Liver (tissue), 9 donors: ENCODE results near the gene GMPR. TPM values are rescaled to one million over a fixed set of nuclear protein-coding genes. Genes with fewer than 3 reads are reported as not detected.

ENCODE experiments used
- DNase-seq: peaks from one replicate; pipeline ENCODE4 v3.0.0-alpha.2; 2017; ENCODE audit warnings: low spot score
- H3K27ac ChIP-seq, 2 donors: one replicate each; pipeline ENCODE4 v1.7.0; 2013; ENCODE audit warnings: inconsistent platforms in 2 of 2, low read length in 2 of 2, control low read depth in 1 of 2, low read depth in 1 of 2, mild to moderate bottlenecking in 1 of 2
- H3K27me3 ChIP-seq, 4 donors: one replicate each; pipeline versions ENCODE4 v1.6.1 to v1.7.0; 2013; ENCODE audit warnings: low read length in 3 of 4, inconsistent platforms in 1 of 4, mild to moderate bottlenecking in 1 of 4, moderate library complexity in 1 of 4; ENCODE audit not compliant: control insufficient read depth in 4 of 4, insufficient read depth in 4 of 4
- H3K36me3 ChIP-seq, 4 donors: one replicate each; pipeline versions ENCODE4 v1.6.1 to v1.7.0; 2013; ENCODE audit warnings: low read length in 3 of 4, mild to moderate bottlenecking in 3 of 4, low read depth in 1 of 4, moderate library complexity in 1 of 4; ENCODE audit not compliant: control insufficient read depth in 4 of 4, insufficient read depth in 3 of 4
- H3K4me1 ChIP-seq, 4 donors: one replicate each; pipeline versions ENCODE4 v1.6.1 to v1.7.0; 2013; ENCODE audit warnings: low read length in 3 of 4, mild to moderate bottlenecking in 3 of 4, moderate library complexity in 1 of 4; ENCODE audit not compliant: control insufficient read depth in 4 of 4, insufficient read depth in 4 of 4
- H3K4me3 ChIP-seq, 3 donors: one replicate each; pipeline versions ENCODE4 v1.6.1 to v1.7.0; 2013; ENCODE audit warnings: low read length in 3 of 3, control low read depth in 1 of 3, low read depth in 1 of 3, mild to moderate bottlenecking in 1 of 3
- H3K9ac ChIP-seq, 2 donors: one replicate each; pipeline ENCODE4 v1.7.0; 2013; ENCODE audit warnings: low read length in 2 of 2, mild to moderate bottlenecking in 2 of 2, moderate library complexity in 2 of 2, control low read depth in 1 of 2, low read depth in 1 of 2
- H3K9me3 ChIP-seq, 4 donors: one replicate each; pipeline versions ENCODE4 v1.6.1 to v1.7.0; 2013; ENCODE audit warnings: low read length in 3 of 4; ENCODE audit not compliant: control insufficient read depth in 4 of 4
- ATF3 ChIP-seq: IDR thresholded peaks from 2 replicates; pipeline ENCODE4 v1.6.1; 2016; ENCODE audit warnings: antibody characterized with exemption
- CTCF ChIP-seq: fragments of 150-350 bp; IDR thresholded peaks from 2 replicates; pipeline ENCODE4 v1.5.1; 2017; ENCODE audit warnings: improper control_type of control experiment, low read depth, low read length; ENCODE audit not compliant: missing input control
- EGR1 ChIP-seq, 2 donors: IDR thresholded peaks; 2 replicates each; pipeline ENCODE4 v1.6.1; 2016 to 2018; ENCODE audit warnings: antibody characterized with exemption in 2 of 2, low read depth in 2 of 2
- FOXA1 ChIP-seq: IDR thresholded peaks from 2 replicates; pipeline ENCODE4 v1.6.1; 2016; ENCODE audit warnings: antibody characterized with exemption
- FOXA2 ChIP-seq: IDR thresholded peaks from 2 replicates; pipeline ENCODE4 v1.6.1; 2016; ENCODE audit warnings: antibody characterized with exemption
- GABPA ChIP-seq, 2 donors: IDR thresholded peaks in 1 of 2; conservative IDR thresholded peaks in 1 of 2; 2 replicates each; pipeline ENCODE4 v1.6.1; 2016; ENCODE audit warnings: antibody characterized with exemption in 2 of 2, mild to moderate bottlenecking in 1 of 2, moderate library complexity in 1 of 2
- HNF4A ChIP-seq, 2 donors: conservative IDR thresholded peaks; 2 replicates each; pipeline ENCODE4 v1.6.1; 2016; ENCODE audit warnings: antibody characterized with exemption in 2 of 2, mild to moderate bottlenecking in 2 of 2
- HNF4G ChIP-seq: IDR thresholded peaks from 2 replicates; pipeline ENCODE4 v1.6.1; 2016; ENCODE audit warnings: antibody characterized with exemption
- JUND ChIP-seq, 2 donors: IDR thresholded peaks; 2 replicates each; pipeline ENCODE4 v1.6.1; 2016; ENCODE audit warnings: antibody characterized with exemption in 2 of 2
- MAX ChIP-seq: IDR thresholded peaks from 2 replicates; pipeline ENCODE4 v1.6.1; 2016; ENCODE audit warnings: antibody characterized with exemption
- NR2F2 ChIP-seq: IDR thresholded peaks from 2 replicates; pipeline ENCODE4 v1.6.1; 2016; ENCODE audit warnings: antibody characterized with exemption
- RAD21 ChIP-seq, 2 donors: IDR thresholded peaks; 2 replicates each; pipeline ENCODE4 v1.6.1; 2016; ENCODE audit warnings: antibody characterized with exemption in 2 of 2, mild to moderate bottlenecking in 2 of 2
- REST ChIP-seq: IDR thresholded peaks from 2 replicates; pipeline ENCODE4 v1.6.1; 2016; ENCODE audit warnings: antibody characterized with exemption, mild to moderate bottlenecking
- RXRA ChIP-seq, 2 donors: IDR thresholded peaks; 2 replicates each; pipeline ENCODE4 v1.6.1; 2017 to 2018; ENCODE audit warnings: antibody characterized with exemption in 2 of 2, mild to moderate bottlenecking in 1 of 2
- SP1 ChIP-seq: IDR thresholded peaks from 2 replicates; pipeline ENCODE4 v1.6.1; 2018; ENCODE audit warnings: antibody characterized with exemption, mild to moderate bottlenecking
- TAF1 ChIP-seq: conservative IDR thresholded peaks from 2 replicates; pipeline ENCODE4 v1.6.1; 2016; ENCODE audit warnings: antibody characterized with exemption, mild to moderate bottlenecking
- YY1 ChIP-seq: IDR thresholded peaks from 2 replicates; pipeline ENCODE4 v1.6.1; 2016; ENCODE audit warnings: antibody characterized with exemption, mild to moderate bottlenecking
- ZBTB33 ChIP-seq: IDR thresholded peaks from 2 replicates; pipeline ENCODE4 v1.6.1; 2016; ENCODE audit warnings: antibody characterized with exemption
- WGBS: extraction: QIAGEN DNeasy Blood & Tissue Kit; methylation state at CpG from one replicate; pipeline ENCODE4 v1.1.7; 2013; 5-methylcytosine and 5-hydroxymethylcytosine counted together
- polyA plus RNA-seq, 2 donors: library from polyadenylated mRNA; stranded (reverse) in 1 of 2; unstranded in 1 of 2; fragments of 200-250 nt in 1 of 2; fragments of >200 nt in 1 of 2; fragmentation: Nextera tagmentation in 1 of 2; extraction: Ambion mirVana in 1 of 2; gene quantifications; one replicate each; pipeline versions ENCODE4 v1.2.1 to v1.2.3, GENCODE V29; 2013 to 2015
- total RNA-seq, 2 donors: library from RNA; depleted of rRNA; stranded (reverse); fragments of >200 nt; gene quantifications; one replicate each; pipeline ENCODE4 v1.2.3, GENCODE V29; 2014
- donor health status: healthy.
- donor health status: healthy.
- donor health status: healthy.
- donor health status: healthy.
- donor health status: healthy.

The GMPR gene
- total and polyA plus RNA-seq, 4 donors: 2.1 to 50.2 (median 4.2) TPM

- no peaks in the 10 kb centered on the region for H3K27me3 ChIP-seq
- 94% methylated on average over 4 of the region's 4 CpGs for WGBS
- no peak for TF ChIP-seq HNF4A (conservative IDR thresholded peaks at IDR 0.05)
- no peak for TF ChIP-seq HNF4G
- no peak for TF ChIP-seq YY1
- no peak for TF ChIP-seq GABPA (IDR thresholded peaks at IDR 0.05 in 1 of 2, conservative IDR thresholded peaks at IDR 0.05 in 1 of 2)
- no peak for TF ChIP-seq NR2F2
- no peak for TF ChIP-seq REST
- TF ChIP-seq RAD21 (IDR thresholded peaks at IDR 0.05): no peak
- no peak for TF ChIP-seq EGR1 (IDR thresholded peaks at IDR 0.05; ENCODE audit: low read depth in 2 of 2)
- no peak for TF ChIP-seq SP1
- TF ChIP-seq TAF1: no peak
- TF ChIP-seq ZBTB33: no peak
- TF ChIP-seq JUND (IDR thresholded peaks at IDR 0.05): no peak
- no peak for TF ChIP-seq FOXA2
- no peak for TF ChIP-seq CTCF
- no peak for TF ChIP-seq FOXA1
- TF ChIP-seq ATF3: no peak
- TF ChIP-seq RXRA (IDR thresholded peaks at IDR 0.05): no peak
- TF ChIP-seq MAX: no peak
Measured at GRCh38 chr6:16282370-16282769, 44.0 kb downstream of the GMPR start.

GRCh38 chr6:16284472-16284871 lies 46.1 kb downstream of the GMPR start:
- Histone ChIP-seq H3K9me3 (no peaks in the 10 kb centered on the region), H3K9ac (no peak overlapping the region), H3K27me3 (no peaks in the 10 kb centered on the region), H3K36me3 (no peaks in the 10 kb centered on the region), H3K4me1 (no peaks in the 10 kb centered on the region), H3K4me3 (no peak overlapping the region), H3K27ac (no peak overlapping the region)
- WGBS: 94% methylated on average over 14 of the region's 14 CpGs
- no peak for DNase-seq
- TF ChIP-seq RAD21 (IDR thresholded peaks at IDR 0.05): no peak
- no peak for TF ChIP-seq HNF4A (conservative IDR thresholded peaks at IDR 0.05)
- TF ChIP-seq NR2F2: no peak
- TF ChIP-seq TAF1: no peak
- no peak for TF ChIP-seq SP1
- no peak for TF ChIP-seq RXRA (IDR thresholded peaks at IDR 0.05)
- TF ChIP-seq GABPA (IDR thresholded peaks at IDR 0.05 in 1 of 2, conservative IDR thresholded peaks at IDR 0.05 in 1 of 2): no peak
- TF ChIP-seq HNF4G: no peak

More at GRCh38 chr6:16282370-16282769, 44.0 kb downstream of the GMPR start:
- no peaks in the 10 kb centered on the region for H3K9me3 ChIP-seq
- no peak overlapping the region for H3K27ac ChIP-seq
- H3K4me3 ChIP-seq: no peak overlapping the region
- DNase-seq: no peak
- H3K4me1 ChIP-seq: no peaks in the 10 kb centered on the region
- H3K9ac ChIP-seq: no peak overlapping the region
- H3K36me3 ChIP-seq: no peaks in the 10 kb centered on the region
